ENCODE results near the gene PLEKHB1.

DNA sequence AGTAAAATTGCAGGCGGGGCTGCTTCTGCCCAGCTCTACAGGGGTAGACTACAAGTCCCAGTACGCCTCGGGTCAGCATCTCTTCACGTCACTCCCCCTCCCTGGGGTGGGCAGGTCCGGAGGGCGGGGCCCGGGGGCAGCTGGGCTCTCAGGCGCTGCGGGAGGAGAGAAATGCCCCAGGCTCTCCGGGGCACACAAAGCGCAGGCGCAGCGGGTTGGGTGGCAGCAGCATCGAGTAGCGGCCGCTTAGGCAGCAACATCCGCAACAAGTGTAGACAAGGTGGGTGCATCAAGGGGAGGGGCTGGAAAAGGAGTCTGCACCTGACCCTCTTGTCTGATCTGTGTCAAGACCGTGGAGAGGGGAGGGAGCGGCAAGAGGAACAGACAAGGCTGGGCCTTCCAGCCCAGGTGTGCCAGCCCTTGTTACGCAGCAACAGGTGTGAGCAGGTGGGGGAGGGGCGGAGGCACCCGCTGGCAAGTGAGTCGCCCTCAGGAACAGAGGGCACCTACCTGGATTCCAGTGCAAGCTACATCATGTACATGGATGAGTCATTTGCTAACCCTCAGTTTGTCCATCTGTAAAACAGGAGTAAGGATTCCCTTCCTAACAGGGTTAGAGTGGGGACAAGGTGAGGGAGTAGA, 1.2 kb downstream of the PLEKHB1 start:
- no peak for TF ChIP-seq POLR2A (IDR thresholded peaks at IDR 0.05; ENCODE audit: low read depth, low read length)
- TF ChIP-seq POLR2AphosphoS5 (IDR thresholded peaks at IDR 0.05; ENCODE audit: low read depth, low read length), result no peak
- no peak for TF ChIP-seq TAF1 (IDR thresholded peaks at IDR 0.05; ENCODE audit: borderline replicate concordance, low read depth, low read length)

Data from GM12892 (cell line).